Heart right ventricle (tissue), 16 donors: ENCODE data around the gene ADAMTS2. TPM values are rescaled to one million over a fixed set of nuclear protein-coding genes. Genes with fewer than 3 reads are reported as not detected.
A peak's percentile ranks its signal among the peaks of the same experiment; 100 is the strongest.

ENCODE experiments used
- ATAC-seq, 8 donors: fragments of 200-7000 bp; cut with Tn5 transposase; one replicate each; pipeline ENCODE4 v1.9.1; 2020; ENCODE audit warnings: mild to moderate bottlenecking in 8 of 8, moderate library complexity in 8 of 8, moderate number of reproducible peaks in 1 of 8
- DNase-seq, 2 donors: peaks; one replicate each; pipeline ENCODE4 v3.0.0-alpha.2; 2020
- H3K27ac ChIP-seq, 10 donors: fragments of 200-600 bp; sonication (generic) in 2 of 10; one replicate each; pipeline versions ENCODE4 v1.5.0 to v1.8.0; 2020 to 2022; ENCODE audit warnings: mild to moderate bottlenecking in 3 of 10
- H3K27me3 ChIP-seq, 7 donors: fragments of 200-600 bp; one replicate each; pipeline ENCODE4 v1.8.0; 2021 to 2022; ENCODE audit warnings: mild to moderate bottlenecking in 2 of 7
- H3K36me3 ChIP-seq, 9 donors: fragments of 200-600 bp; sonication (generic) in 1 of 9; one replicate each; pipeline versions ENCODE4 v1.5.0 to v1.8.0; 2020 to 2022; ENCODE audit warnings: mild to moderate bottlenecking in 2 of 9
- H3K4me1 ChIP-seq, 9 donors: fragments of 200-600 bp; sonication (generic) in 1 of 9; one replicate each; pipeline versions ENCODE4 v1.5.0 to v1.8.0; 2020 to 2022; ENCODE audit warnings: mild to moderate bottlenecking in 4 of 9
- H3K4me3 ChIP-seq, 10 donors: fragments of 200-600 bp; sonication (generic) in 2 of 10; one replicate each; pipeline versions ENCODE4 v1.5.0 to v1.8.0; 2020 to 2022; ENCODE audit warnings: mild to moderate bottlenecking in 7 of 10, moderate library complexity in 2 of 10
- H3K9me3 ChIP-seq, 11 donors: fragments of 200-600 bp in 10 of 11; sonication (generic) in 2 of 11; one replicate each; pipeline versions ENCODE4 v1.5.0 to v1.8.0; 2013 to 2022; ENCODE audit warnings: mild to moderate bottlenecking in 2 of 11, control low read depth in 1 of 11, moderate library complexity in 1 of 11
- WGBS, 2 donors: extraction: QIAGEN DNeasy Blood & Tissue Kit; methylation state at CpG; one replicate each; pipeline ENCODE4 v1.1.7; 2013; ENCODE audit warnings: inconsistent platforms in 1 of 2; 5-methylcytosine and 5-hydroxymethylcytosine counted together
- intact Hi-C, 10 donors: fragments of 100-400 bp; cut with DNase I; formaldehyde crosslinking; loops; one replicate each; pipeline versions ENCODE4 v1.11.1 to v1.14.2; 2022
- polyA plus RNA-seq, 2 donors: library from polyadenylated mRNA; stranded (reverse); fragments of 200-250 nt; gene quantifications; one replicate each; pipeline ENCODE4 v1.2.3, GENCODE V29; 2013
- total RNA-seq, 10 donors: library from RNA; stranded (reverse); fragmentation: NEBNext Ultra II Directional in 3 of 10; extraction: Animal tissue kit (Norgen Biotek cat#: 25700) in 3 of 10; gene quantifications; one replicate each; pipeline versions ENCODE4 v1.2.1 to v1.2.4, GENCODE V29; 2021 to 2023
- TF ChIP-seq, protein P1 (sequence below), 9 donors: fragments of 200-600 bp; sonication (generic) in 2 of 9; IDR thresholded peaks; one replicate each; pipeline versions ENCODE4 v1.5.0 to v1.8.0; 2021 to 2022; ENCODE audit warnings: antibody characterized with exemption in 9 of 9, mild to moderate bottlenecking in 5 of 9, moderate library complexity in 1 of 9
- donor health status: Arrhythmogenic right ventricular cardiomyopathy.
- donor health status: ischemic (EF 13 %, LVEDD 7.1; RV severe dilation, severe dysfunction).
- donor health status: healthy with polysubstance abuse.
- donor health status: DM: no; HTN: yes; CAD: no.
- donor health status: DM: no; HTN: no; CAD: no.
- donor health status: ischemic (EF 25% LVEDD 6.9; RV normal size, moderate dysfunction).
- donor health status: ischemic (EF 25% LVEDD 5.7; RV mildly dilated, moderate dysfunction).
- donor health status: healthy.
- donor health status: DM: yes; HTN: yes; CAD: no.
- donor health status: Ischemic cardiomyopathy.
- donor health status: ischemic (EF 35%, LVEDD 5.7; RV mildly dilated, moderate dysfunction).
- donor health status: nonischemic (EF 11% LVEDD 7.7; RV severe dilation, severe dysfunction).
- donor health status: DM: yes; HTN: yes; CAD: no.
- donor health status: PGD.
- donor health status: ischemic (EF 29% LVEDD 5.4; RV normal size, mild dysfunction).
- donor health status: nonischemic (EF 23%, LVEDD 6.1; RV moderate dilation, normal function).

The ADAMTS2 gene
- total and polyA plus RNA-seq, 12 donors, result 1.7 to 13.5 (median 3.9) TPM

DNA sequence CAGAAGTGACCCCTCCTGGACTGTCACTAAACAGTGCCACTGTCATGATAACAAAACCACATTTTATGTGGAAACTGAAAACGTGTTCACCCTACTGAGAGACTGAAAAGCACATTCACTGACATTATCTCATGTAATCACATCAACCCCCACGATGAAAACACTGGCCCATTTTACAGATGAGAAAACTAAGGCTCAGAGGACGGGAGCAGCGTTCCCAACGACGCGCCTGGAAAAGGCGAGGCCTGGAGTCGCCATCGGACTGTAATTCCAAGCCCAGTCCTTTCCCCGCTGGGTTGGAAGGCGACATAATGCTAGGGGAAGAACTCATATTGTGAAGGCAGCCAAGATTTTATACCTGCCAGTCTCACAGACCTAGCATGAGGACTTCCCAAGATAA is 140.0 kb downstream of the ADAMTS2 start:
- ATAC-seq (no peak), DNase-seq (no peak)
- no peak overlapping the region for H3K27ac ChIP-seq
- H3K27me3 ChIP-seq, result peaks cover 0 to 11% (median 0%) of the 10 kb centered on the region in 7 donors
- 86 to 87% methylated on average over 12 of the region's 12 CpGs for WGBS, 2 donors
- H3K4me3 ChIP-seq, result no peak overlapping the region
- no peaks in the 10 kb centered on the region for H3K9me3 ChIP-seq
- TF ChIP-seq, protein P1, sequence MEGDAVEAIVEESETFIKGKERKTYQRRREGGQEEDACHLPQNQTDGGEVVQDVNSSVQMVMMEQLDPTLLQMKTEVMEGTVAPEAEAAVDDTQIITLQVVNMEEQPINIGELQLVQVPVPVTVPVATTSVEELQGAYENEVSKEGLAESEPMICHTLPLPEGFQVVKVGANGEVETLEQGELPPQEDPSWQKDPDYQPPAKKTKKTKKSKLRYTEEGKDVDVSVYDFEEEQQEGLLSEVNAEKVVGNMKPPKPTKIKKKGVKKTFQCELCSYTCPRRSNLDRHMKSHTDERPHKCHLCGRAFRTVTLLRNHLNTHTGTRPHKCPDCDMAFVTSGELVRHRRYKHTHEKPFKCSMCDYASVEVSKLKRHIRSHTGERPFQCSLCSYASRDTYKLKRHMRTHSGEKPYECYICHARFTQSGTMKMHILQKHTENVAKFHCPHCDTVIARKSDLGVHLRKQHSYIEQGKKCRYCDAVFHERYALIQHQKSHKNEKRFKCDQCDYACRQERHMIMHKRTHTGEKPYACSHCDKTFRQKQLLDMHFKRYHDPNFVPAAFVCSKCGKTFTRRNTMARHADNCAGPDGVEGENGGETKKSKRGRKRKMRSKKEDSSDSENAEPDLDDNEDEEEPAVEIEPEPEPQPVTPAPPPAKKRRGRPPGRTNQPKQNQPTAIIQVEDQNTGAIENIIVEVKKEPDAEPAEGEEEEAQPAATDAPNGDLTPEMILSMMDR (IDR thresholded peaks at IDR 0.05), result no peak
- intact Hi-C loops, result no loop called here
- no peaks in the 10 kb centered on the region for H3K4me1 ChIP-seq
- H3K36me3 ChIP-seq, result no peaks in the 10 kb centered on the region

DNA sequence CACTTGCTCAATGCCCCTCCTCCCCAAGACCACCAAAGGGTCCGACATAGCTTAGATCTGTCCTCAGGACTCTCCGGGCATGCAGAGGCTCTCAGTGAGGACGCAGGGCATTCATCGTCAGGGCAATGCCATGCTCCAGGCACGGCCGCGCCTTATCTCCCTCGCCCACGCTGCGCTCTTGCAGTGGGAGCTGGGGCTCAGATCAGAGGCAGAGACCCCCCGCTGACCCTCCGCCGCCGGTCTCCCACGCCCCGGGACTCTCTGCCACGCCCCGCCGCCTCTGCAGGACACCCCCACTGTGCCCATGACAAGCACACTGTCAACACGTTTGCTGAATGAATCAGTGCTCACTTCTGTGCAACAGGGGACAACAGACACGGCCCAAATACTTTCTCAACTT is 140.7 kb downstream of the ADAMTS2 start:
- ATAC-seq (no peak), DNase-seq (no peak)
- Histone ChIP-seq H3K27ac (no peak overlapping the region), H3K4me1 (no peaks in the 10 kb centered on the region), H3K36me3 (no peaks in the 10 kb centered on the region), H3K9me3 (no peaks in the 10 kb centered on the region), H3K27me3 (peaks cover 0 to 11% (median 0%) of the 10 kb centered on the region in 7 donors), H3K4me3 (no peak overlapping the region)
- TF ChIP-seq, protein P1 (IDR thresholded peaks at IDR 0.05), result no peak
- 66 to 74% methylated on average over 21 of the region's 21 CpGs for WGBS, 2 donors
- intact Hi-C loops, result no loop called here

DNA sequence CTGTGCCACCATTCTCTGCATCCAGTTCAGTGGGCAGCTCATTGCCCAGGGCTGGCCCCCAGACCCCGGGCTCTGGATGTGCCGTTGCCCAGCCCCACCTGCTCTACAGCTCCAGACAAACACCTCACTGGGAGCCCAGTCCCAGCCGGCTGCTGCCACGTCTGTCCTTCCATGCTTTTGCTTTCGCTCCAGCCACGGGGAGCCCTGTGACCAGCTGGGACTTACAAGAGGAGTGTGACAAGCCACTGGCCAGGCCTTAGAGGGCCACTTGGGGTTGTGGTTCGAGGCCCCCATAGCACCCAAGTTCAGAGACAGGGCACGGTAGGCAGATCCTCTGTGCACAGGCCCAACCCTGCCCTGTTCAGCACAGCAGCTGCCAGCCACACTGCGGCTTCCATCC is 142.0 kb downstream of the ADAMTS2 start:
- no peak for DNase-seq
- no peaks in the 10 kb centered on the region for H3K36me3 ChIP-seq
- H3K9me3 ChIP-seq, result no peaks in the 10 kb centered on the region
- WGBS, 2 donors, result 83 to 86% methylated on average over 9 of the region's 9 CpGs
- no peak overlapping the region for H3K27ac ChIP-seq
- intact Hi-C loops, result no loop called here
- TF ChIP-seq, protein P1 (IDR thresholded peaks at IDR 0.05), result no peak
- H3K27me3 ChIP-seq, result peaks cover 0 to 11% (median 0%) of the 10 kb centered on the region in 7 donors
- H3K4me3 ChIP-seq, result no peak overlapping the region
- H3K4me1 ChIP-seq, result no peaks in the 10 kb centered on the region
- peak in 1 of 8 donors; percentile 16 for ATAC-seq

DNA sequence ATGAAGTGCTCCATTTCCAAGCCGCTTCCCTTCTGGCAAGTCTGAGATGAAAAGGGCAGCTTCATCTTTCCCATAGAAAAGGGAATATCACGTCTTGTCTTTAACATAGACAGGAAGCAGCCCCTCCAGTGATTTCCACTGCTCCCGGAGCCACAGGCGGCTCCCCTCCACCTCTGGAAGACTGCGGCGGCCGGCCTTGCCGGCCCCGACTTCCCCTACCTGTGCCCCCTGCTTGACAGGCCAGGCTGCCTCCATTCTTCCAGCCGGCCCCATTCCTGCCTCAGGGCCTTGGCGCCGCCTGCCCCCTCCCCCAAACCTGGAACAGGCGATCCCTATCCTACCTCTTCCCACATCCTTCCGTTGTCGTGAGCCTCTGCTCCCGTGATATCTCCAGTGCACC is 143.3 kb downstream of the ADAMTS2 start:
- TF ChIP-seq, protein P1 (IDR thresholded peaks at IDR 0.05), result no peak
- H3K27me3 ChIP-seq, result peaks cover 0 to 11% (median 0%) of the 10 kb centered on the region in 7 donors
- ATAC-seq (no peak), DNase-seq (no peak)
- no peaks in the 10 kb centered on the region for H3K36me3 ChIP-seq
- H3K4me3 ChIP-seq, result no peak overlapping the region
- WGBS, 2 donors, result 68 to 81% methylated on average over 16 of the region's 16 CpGs
- no peak overlapping the region for H3K27ac ChIP-seq
- intact Hi-C loops, result no loop called here
- no peaks in the 10 kb centered on the region for H3K9me3 ChIP-seq
- H3K4me1 ChIP-seq, result no peaks in the 10 kb centered on the region
